GM21447 (cell line): ENCODE measurements around the gene KDM6A.
"Not testable (repeated sequence)": the region's sequence is repeated elsewhere in the genome, so short reads cannot be mapped to it uniquely, and the experiment has no call there.

Experiments used
- ATAC-seq: cut with Tn5 transposase; IDR thresholded peaks from one replicate; pipeline ENCODE4 v1.9.1; 2021; ENCODE audit not compliant: unreplicated experiment

The KDM6A gene

GRCh38 chrX:44889824-44890223, 16.8 kb downstream of the KDM6A start:
- ATAC-seq, result no peak

DNA sequence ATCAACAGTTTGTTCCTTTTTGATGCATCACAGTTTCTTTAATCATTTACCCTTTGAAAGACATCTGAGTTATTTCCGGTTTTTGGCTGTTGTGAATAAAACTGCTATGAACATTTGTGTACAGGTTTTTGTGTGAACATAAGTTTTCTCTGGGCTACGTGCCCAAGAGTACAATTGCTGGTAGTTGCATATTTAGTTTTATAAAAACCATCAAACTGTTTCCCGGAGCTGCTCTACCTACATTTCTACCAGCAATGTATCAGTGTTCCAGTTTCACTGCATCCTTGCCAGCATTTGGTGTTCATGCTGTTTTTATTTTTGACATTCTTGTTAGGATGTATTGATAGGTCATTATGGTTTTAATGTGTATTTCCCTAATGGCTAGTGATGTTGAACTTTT, 17.3 kb downstream of the KDM6A start:
- ATAC-seq, result no peak

- ATAC-seq, result not testable (repeated sequence)
These were observed 17.7 kb downstream of the KDM6A start for GRCh38 chrX:44890687-44891086.

DNA sequence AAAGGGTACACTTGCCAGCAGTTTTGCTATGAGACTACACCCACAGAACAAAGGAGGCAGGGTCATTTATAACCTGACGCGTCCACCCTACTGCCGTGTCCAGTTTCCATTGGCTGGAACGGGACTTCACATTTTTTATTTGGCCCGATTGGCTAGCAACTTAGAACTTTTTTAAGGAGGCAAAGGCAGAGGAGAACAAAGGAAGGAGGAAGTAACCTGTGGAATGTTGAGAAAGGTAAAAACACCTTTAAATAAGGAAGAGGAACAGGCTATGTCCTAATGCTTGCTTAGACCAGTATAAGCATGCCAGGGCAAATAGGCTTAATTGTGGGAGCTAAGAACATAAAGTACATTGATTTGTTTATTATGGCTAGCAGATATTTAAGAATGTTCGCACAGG, 18.7 kb downstream of the KDM6A start:
- no peak for ATAC-seq

- ATAC-seq, result no peak
These were observed 23.8 kb downstream of the KDM6A start for GRCh38 chrX:44896876-44897186.

DNA sequence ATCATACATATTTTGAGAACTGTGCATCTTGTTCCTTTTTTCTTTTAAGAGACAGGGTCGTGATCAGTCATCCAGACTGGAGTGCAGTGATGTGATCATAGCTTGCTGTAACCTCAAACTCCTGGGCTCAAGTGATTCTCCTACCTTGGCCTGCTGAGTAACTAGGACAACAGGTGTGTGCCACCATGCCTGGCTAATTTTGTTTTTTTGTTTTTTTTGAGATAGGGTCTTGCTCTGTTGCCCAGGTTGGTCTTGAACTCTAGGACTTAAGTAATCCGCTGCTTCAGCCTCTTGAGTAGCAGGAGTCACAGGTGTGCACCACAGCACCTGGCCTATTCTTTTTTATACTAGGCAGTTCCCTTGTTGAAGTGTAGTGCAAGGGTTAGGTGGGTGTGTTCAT, 24.6 kb downstream of the KDM6A start:
- no peak for ATAC-seq

DNA sequence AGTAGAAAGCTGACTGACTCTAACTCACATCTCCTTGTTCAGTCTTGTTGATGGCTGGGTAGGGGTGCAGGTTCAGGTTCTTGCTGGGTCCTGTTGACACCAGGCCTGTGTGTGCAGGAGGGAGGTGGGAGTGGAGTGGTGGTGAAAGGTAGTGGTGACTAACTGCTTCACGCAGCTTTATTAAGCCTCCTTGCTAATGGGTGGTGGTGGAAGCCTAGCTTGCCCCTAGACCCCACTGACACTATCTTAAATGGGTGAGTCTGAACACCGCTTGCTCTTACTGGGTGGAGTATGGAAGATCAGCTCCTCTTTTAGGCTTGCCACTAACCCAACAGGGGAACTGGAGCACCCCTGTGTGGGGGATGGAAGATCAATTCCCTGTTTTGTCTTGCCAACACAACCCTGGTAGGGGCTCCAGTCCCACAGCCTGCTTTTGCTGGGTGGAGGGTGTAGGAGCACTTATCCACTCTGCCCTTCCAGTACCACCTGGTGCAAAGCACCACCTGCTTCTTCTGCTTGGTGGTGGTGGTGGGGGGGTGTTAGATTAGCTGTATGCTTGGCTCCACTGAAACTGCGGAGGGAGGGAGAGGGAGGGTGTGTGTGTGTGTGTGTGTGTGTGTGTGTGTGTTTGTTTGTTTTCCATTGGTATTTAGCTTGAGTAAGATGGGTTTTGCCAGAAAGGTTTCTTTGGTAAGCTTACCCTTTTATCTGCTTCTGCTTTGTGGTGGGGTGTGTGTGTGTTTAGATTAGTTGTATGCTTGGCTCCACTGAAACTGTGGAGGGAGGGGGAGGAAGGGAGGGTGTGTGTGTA, 25.6 kb downstream of the KDM6A start:
- peak; percentile 55 for ATAC-seq

DNA sequence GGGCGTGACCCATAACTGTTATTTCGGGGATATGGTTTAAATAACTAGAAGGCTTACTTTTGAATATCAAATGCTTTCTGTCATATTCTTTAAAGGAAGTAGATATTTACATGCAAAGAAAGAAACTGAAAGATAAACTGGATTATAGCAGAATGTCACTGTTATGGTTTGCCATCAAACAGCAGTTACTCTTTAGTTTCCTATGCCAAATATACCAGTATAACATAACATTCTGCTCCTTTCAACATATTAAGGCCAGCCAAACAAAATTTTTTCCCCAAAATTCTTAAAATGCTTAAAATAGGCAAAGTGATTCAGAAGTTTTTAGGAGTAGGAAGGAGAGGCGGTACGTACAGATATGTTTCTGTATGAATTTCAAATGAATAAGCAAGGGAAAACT, 27.0 kb downstream of the KDM6A start:
- no peak for ATAC-seq

GRCh38 chrX:44903107-44903506, 30.1 kb downstream of the KDM6A start:
- ATAC-seq, result no peak

GRCh38 chrX:44903830-44904530, 31.0 kb downstream of the KDM6A start:
- no peak for ATAC-seq

DNA sequence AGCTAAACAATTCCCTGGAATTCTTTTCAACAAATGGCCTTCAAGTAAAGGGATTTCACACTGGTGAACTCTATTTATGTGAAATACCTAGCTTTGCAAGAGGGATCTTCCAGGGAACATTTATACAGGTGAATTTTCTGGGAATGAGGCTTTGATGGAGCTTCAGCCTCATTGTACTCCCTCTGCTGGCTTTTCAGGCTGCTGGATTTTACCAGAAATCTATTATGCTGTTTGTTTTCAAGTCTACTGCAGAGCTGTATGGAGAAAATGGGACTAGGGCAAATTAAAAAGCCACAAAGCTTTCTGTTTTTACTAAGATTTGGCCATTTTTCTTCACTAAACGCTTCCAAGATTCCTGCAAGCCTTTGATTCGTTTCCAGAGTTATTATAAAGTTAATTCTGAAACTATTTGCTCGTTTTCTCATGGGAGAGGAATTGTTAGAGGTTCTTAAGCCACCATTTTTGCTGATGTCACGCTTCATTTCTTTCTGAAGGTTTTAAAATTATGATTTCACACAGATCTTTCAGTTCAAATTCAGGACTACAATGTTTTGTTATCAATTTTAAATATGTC, 31.6 kb downstream of the KDM6A start:
- no peak for ATAC-seq

DNA sequence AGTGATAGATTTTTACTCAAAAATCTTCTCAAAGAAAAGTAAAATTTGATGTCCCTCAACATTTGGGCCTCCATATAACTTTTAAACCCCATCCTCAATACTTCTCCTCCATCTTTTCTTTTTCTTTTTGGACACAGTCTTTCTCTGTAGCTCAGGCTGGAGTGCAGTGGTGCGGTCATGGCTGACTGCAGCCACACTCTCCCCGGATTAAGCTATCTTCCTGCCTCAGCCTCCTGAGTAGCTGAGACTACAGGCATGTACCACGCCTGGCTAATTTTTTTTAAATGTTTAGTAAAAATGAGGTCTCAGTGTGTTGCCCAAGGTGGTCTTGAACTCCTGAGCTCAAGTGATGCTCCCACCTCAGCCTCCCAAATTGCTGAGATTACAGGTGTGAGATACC, 33.1 kb downstream of the KDM6A start:
- peak; percentile 63 for ATAC-seq

GRCh38 chrX:44906542-44906941, 33.6 kb downstream of the KDM6A start:
- ATAC-seq, result no peak

GRCh38 chrX:44908153-44908552, 35.2 kb downstream of the KDM6A start:
- ATAC-seq, result no peak

DNA sequence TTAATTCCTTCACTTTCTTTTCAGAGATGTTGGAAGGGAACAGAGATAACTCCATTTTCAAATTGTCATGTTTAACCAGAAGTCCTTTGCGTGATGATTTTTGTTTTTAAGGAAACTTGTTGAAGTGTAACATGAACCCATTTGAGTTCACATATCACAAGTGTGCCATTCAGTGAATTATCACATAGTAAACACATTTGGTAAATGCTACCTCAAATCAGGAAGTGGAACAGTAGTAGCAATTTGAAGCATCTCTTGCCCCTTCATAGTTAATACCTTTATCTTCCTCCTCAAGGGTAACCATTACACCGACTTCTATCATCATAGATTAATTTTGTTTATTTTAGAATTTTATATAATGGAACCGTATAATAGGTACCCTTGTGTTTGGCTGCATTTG, 35.8 kb downstream of the KDM6A start:
- no peak for ATAC-seq

- not testable (repeated sequence) for ATAC-seq
These were observed 37.5 kb downstream of the KDM6A start for GRCh38 chrX:44910508-44910907.

DNA sequence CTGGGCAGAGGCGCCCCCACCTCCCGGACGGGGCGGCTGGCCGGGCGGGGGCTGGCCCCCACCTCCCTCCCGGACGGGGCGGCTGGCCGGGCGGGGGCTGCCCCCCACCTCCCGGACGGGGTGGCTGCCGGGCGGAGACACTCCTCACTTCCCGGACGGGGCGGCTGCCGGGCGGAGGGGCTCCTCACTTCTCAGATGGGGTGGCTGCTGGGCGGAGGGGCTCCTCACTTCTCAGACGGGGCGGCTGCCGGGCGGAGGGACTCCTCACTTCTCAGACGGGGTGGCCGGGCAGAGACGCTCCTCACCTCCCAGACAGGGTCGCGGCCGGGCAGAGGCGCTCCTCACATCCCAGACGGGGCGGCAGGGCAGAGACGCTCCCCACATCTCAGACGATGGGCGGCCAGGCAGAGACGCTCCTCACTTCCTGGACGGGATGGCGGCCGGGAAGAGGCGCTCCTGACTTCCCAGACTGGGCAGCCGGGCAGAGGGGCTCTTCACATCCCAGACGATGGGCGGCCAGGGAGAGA, 38.1 kb downstream of the KDM6A start:
- not testable (repeated sequence) for ATAC-seq

GRCh38 chrX:44913656-44914531, 40.9 kb downstream of the KDM6A start:
- ATAC-seq, result peak; percentile 49

DNA sequence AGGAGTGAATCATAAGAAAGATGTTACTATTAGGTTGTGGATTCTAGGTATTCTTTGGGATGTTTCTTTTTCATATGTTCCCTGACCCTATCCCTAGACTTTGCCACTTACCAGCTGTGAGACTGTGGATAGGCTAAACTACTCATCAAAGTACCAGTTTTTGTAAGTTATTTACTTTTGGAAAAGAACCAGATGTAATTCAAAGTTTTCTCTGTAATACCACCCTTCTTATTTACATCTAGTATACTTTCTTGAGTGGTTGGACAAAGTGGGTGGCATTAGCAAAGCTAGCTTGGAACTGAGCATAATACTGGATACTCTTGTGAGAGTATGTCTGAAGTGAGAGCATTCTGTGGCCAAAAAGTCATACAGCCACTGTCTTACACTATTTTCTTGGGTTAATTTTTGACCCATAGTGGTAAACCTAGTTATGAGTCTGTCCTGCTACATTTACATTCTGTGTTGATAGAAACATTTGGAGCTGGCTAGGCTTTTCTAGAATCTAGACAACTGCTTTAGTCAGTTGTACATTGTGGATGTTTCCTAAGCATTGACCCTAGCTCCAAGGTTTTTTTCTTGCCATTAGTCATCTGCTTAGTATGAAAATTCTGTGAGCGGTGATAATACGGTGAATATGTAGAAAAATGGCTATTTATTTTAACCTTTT, 41.7 kb downstream of the KDM6A start:
- ATAC-seq, result peak; percentile 84

GRCh38 chrX:44915361-44915868, 42.4 kb downstream of the KDM6A start:
- no peak for ATAC-seq
